NCI-H1436 treated with DMSO at 0.1 percent for 48 hours (cell line): ENCODE data around the gene N4BP2L2.
A peak's percentile ranks its signal among the peaks of the same experiment; 100 is the strongest.
"Not testable (repeated sequence)": the region's sequence is repeated elsewhere in the genome, so short reads cannot be mapped to it uniquely, and the experiment has no call there.

Experiments used
- DNase-seq: peaks from one replicate; lab custom pipeline; 2025; lab: John Stamatoyannopoulos, UW

Gene N4BP2L2

DNA sequence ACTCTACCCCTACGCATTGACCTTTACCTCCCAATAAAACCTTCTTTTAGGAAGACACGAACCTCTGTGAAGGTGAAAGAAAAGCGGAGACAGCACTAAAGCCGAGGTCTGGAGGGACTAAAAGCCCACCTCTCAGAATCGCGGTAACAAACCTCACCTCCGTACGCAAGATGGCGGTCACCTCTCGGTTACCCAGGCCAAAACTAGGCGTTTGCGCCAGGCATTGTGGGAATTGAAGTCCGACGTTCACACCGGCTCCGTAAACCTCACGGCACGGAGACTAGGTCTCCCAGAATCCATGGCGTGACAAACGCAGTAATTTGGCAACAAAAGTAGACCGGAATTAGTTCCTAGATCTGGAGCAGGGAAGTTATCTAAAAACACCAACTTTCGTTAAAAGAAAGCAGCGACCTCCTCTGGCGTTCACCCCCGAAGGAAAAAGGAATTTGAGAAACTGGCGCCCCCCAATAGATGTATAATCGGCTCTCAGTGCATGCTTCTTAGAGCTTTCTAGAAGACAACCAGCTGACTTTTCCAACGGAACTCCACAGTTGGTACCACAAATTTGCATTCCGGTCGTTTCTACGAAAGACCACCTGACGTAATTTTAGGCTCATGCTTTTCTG, at the start of gene N4BP2L2:
N4BP2L2 (minus strand) TSS at position 175 of the 626 bp plus-strand sequence. CDS start 1,768 bp downstream, outside the sequence.
- peak; percentile 29 for DNase-seq

- DNase-seq, result no peak
Observed at GRCh38 chr13:32587811-32588170, 49.2 kb upstream of the N4BP2L2 start.

GRCh38 chr13:32587011-32587810, 48.6 kb upstream of the N4BP2L2 start:
- no peak for DNase-seq

DNA sequence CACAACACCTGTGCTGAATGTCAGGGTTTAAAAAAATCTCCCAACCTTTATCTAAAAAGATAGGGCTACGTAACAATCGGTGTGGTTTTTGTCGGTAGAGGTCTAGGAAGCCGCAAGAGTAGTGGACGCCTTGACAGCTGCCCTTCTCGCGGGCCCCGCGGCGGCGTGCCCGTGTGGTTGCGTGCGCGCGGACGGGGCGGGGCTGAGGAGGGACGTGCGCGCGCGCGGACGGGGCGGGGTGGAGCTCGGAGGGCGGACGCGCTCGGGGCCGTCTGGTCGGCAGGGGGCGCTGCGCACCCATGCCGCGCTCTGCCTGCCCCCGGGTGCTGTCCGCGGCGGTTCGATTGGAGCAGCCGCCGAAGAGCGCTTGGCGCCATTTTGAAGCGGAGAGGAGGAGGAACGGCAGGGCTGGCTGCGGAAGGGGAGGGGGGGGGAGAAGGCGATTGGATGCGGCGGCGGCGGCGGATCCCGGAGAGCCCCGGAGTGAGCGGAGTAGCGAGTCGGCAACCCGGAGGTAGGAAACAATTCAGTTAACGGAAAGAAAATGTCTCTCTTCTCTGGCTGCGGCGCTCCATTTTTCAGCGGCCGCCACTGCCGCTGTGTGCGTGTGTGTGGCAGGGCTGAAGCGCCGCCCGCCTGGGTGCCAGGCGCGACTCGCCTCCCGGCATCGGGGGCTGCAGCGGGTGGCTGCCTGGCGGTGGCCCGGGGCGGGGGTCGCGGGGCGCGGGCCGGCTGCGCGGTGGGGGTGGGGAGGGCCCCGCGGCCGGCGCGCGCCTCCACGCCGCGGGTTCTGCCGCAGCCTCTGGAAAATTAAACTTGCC, 47.7 kb upstream of the N4BP2L2 start, which contains the start of gene PDS5B:
PDS5B (plus strand) TSS at position 373 of the 821 bp plus-strand sequence. CDS start 62,321 bp downstream, outside the sequence.
- DNase-seq, result peak; percentile 46

GRCh38 chr13:32585550-32586079, 47.0 kb upstream of the N4BP2L2 start:
- DNase-seq, result no peak

DNA sequence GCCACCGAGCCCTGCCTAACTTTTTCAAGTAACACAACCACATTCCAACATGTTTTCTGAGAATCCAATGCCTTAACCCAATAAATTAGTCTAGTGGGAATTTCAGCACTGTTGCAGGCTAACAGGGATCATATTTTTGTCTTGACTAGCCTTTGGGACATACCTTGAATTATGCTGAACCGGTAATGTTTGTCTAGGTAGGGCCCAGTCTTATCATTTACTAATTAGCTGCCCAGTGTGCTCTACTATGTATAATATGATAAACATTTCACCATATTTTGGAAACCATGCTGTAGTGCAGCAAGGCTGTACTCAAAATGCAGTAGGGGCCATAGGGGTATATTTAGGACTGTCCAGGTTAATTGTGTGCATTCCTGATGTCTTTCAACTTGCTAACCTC, 44.4 kb upstream of the N4BP2L2 start:
- DNase-seq, result no peak

DNA sequence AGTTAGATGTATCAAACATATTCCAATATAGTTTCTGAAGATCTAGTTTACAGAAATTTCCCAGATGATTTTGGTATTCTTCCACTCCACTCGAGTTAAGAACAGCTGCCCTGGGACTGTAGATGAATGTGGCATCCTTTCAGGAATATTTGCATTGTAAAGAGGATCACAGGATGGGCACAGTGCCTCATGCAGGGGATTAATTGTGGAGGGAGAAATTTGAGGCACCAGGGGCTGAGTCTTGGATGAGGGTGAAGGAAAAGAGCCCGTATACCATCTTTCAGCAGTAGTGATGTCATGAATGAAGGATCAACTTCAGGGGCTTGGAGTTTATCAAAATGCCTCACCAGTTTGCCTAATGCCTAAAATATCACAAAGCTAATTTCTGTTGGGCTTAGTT, 43.7 kb upstream of the N4BP2L2 start:
- DNase-seq, result no peak

DNA sequence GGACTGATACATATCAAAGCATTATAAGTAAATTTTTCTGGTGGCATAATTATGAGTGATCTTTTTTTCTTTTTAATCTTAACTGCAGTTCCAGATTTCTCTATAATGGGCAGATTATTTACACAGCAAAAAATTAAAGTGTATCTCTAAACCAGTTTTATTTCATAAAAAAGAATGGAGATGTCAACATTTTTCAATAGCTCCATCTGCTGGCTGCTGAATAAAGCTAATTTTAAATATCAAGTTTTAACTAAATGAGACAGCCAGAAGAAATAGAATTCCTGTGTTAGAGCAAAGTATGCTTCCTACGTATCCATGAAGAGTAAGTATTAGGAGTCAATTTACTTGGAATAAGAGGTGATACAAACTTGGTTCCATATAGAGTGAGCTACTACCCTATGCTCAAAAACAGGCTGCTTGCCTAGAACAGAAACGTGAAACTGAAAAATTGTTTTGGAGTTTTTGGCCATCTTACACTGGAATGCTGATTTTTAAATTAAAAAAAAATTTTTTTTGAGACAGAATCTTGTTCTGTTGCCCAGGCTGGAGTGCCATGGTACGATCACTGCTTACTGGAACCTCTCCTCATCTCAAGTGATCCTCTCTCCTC, 42.7 kb upstream of the N4BP2L2 start:
- no peak for DNase-seq

- DNase-seq, result no peak
Observed at GRCh38 chr13:32577032-32577431, 38.4 kb upstream of the N4BP2L2 start.

- not testable (repeated sequence) for DNase-seq
Observed at GRCh38 chr13:32575687-32576086, 37.1 kb upstream of the N4BP2L2 start.

DNA sequence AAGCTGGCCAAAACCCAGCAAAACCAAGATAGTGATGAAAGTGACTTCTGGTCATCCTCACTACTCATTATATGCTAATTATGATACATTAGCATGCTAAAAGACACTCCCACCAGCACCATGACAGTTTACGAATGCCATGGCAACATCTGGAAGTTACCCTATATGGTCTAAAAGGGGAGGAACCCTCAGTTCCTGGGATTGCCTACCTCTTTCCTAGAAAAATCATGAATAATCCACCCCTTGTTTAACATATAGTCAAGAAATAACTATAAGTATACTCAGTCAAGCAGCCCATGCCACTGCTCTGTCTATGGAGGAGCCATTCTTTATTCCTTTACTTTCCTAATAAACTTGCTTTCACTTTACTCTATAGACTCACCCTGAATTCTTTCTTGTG, 22.2 kb upstream of the N4BP2L2 start:
- DNase-seq, result not testable (repeated sequence)

DNA sequence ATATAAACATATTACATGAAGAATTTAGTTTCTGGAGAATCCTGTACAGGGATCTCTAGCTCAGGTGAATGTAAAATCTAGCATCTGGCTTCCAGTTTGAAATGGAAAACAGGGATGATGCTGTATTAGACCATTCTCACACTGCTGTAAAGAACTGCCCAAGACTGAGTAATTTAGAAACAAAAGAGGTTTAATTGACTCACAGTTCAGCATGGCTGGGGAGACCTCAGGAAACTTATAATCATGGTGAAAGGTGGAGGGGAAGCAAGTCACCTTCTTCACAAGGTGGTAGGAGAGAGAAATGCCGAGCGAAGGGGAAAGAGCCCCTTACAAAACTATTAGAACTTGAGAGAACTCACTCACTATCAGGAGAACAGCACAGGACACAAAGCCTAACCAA, 17.0 kb upstream of the N4BP2L2 start:
- no peak for DNase-seq

DNA sequence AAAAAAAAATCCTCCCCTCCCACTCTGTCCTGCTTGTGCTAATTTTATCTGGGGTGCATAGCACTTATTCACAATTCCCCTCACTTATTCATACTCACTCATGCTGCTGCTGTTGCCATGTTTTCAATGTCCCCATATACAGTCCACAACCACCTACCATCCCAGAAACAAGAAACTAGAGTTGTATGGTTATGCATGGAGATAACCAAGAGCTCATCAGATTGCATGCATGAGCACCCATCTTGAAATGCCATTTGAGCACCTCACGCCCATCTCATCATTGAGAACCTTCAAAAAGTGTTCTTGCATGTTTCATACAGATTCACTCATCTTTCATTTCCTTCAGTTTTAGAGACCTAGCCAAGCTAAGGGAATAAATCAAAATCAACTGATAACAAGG, 15.1 kb upstream of the N4BP2L2 start:
- DNase-seq, result no peak

DNA sequence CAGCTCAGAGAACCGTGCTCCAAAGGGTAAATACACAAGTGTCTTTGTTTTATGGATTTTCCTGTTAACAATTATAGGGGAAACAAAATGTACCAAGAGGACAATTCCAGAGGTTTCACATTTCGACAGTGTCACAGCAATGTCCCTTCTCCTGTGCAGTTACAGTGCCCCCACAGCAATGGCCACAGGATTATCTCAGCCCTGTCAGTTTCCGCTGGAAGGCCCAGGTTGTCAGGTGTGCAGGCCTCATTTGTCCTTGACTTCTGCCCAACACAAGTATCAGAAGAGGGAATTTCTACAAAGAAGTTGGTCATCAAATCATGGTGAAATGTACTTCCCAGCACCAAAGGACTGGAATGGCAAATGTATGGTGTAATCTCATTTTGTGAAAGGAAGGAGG, 11.2 kb upstream of the N4BP2L2 start:
- DNase-seq, result no peak

- no peak for DNase-seq
Observed at GRCh38 chr13:32548837-32549236, 10.2 kb upstream of the N4BP2L2 start.

- no peak for DNase-seq
Observed at GRCh38 chr13:32545083-32545482, 6.5 kb upstream of the N4BP2L2 start.

- no peak for DNase-seq
Observed at GRCh38 chr13:32542221-32542620, 3.6 kb upstream of the N4BP2L2 start.

- no peak for DNase-seq
Observed at GRCh38 chr13:32538143-32538620, 413 bp downstream of the N4BP2L2 start.

- DNase-seq, result no peak
Observed at GRCh38 chr13:32537580-32538142, 934 bp downstream of the N4BP2L2 start.

DNA sequence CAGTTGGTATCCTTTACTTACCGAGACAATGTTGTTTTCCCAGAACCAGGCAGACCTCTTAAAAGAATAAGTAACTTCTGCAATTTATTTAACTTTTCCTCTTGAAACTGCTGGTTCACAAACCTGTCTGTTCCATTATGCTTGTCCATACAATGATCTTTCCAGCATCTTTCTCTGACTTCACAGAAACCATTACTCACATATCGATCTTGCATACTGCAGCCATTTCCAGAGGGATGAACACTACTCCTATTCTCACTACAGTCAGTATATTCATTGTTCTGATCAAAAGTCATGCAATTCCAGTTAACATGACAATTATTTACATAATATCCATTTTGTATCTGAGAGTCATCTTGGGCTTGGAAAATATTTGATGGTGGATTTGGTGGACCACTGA, 2.8 kb downstream of the N4BP2L2 start:
- no peak for DNase-seq

- DNase-seq, result no peak
Observed at GRCh38 chr13:32535115-32535514, 3.5 kb downstream of the N4BP2L2 start.
